GM23248 (cell line): ENCODE data around the gene PNMA6E.

ENCODE experiments used
- EZH2 ChIP-seq: fragments of 200-600 bp; sonication (generic); IDR thresholded peaks from 2 replicates; pipeline ENCODE4 v1.6.1; 2018; ENCODE audit warnings: antibody characterized with exemption, mild to moderate bottlenecking; ENCODE audit not compliant: insufficient read depth, poor library complexity, severe bottlenecking
- EZH2phosphoT487 ChIP-seq: fragments of 200-600 bp; sonication (generic); IDR thresholded peaks from 2 replicates; pipeline ENCODE4 v1.6.1; 2018; ENCODE audit warnings: antibody characterized with exemption, moderate library complexity, mild to moderate bottlenecking, low read depth; ENCODE audit not compliant: insufficient read depth

- TF ChIP-seq EZH2 (no peak), EZH2phosphoT487 (no peak)
Measured at GRCh38 chrX:153348421-153348820, 52.7 kb downstream of the PNMA6E start.
